Testis (tissue), 2 donors: ENCODE results near the gene ZNF862.

Experiments
- POLR2A ChIP-seq: fragments of 450-650 bp; IDR thresholded peaks from one replicate; pipeline ENCODE4 v1.6.1; 2017; ENCODE audit warnings: antibody characterized with exemption, mild to moderate bottlenecking, moderate library complexity
- TF ChIP-seq, protein P1 (sequence below), 3 experiments: fragments of 450-650 bp in 2 of 3; fragments of 200-600 bp in 1 of 3; sonication (generic) in 1 of 3; IDR thresholded peaks; one replicate each; pipeline ENCODE4 v1.5.1; 2016 to 2019; ENCODE audit warnings: antibody characterized with exemption in 3 of 3, mild to moderate bottlenecking in 2 of 3, moderate library complexity in 1 of 3

DNA sequence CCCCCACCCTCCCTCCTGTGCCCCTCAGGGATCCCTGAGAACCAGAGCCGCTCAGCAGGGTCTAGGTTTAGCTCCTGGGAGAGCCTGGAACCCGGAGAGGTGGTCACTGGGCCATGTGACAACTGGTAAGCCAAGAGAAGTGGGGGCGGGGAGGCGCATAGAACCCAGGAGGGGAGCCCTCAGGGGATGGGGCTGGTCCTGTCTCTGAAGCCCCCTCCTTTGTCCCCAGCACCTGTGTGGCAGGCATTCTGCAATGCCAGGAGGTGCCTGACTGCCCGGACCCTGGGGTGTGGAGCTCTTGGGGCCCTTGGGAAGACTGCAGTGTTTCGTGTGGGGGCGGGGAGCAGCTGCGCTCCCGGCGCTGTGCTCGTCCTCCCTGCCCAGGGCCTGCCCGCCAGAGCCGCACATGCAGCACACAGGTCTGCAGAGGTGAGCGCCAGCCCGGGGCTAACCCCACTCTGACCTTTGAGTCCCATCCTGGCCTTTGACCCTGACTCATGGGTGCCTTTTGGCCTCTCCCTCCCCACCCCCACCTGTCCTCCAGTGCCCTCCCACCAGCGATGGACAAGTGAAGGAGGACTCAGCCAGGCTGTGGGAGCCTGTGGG lies 22.4 kb upstream of the ZNF862 start:
- TF ChIP-seq, protein P1, sequence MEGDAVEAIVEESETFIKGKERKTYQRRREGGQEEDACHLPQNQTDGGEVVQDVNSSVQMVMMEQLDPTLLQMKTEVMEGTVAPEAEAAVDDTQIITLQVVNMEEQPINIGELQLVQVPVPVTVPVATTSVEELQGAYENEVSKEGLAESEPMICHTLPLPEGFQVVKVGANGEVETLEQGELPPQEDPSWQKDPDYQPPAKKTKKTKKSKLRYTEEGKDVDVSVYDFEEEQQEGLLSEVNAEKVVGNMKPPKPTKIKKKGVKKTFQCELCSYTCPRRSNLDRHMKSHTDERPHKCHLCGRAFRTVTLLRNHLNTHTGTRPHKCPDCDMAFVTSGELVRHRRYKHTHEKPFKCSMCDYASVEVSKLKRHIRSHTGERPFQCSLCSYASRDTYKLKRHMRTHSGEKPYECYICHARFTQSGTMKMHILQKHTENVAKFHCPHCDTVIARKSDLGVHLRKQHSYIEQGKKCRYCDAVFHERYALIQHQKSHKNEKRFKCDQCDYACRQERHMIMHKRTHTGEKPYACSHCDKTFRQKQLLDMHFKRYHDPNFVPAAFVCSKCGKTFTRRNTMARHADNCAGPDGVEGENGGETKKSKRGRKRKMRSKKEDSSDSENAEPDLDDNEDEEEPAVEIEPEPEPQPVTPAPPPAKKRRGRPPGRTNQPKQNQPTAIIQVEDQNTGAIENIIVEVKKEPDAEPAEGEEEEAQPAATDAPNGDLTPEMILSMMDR (IDR thresholded peaks at IDR 0.05) = no peak
- TF ChIP-seq POLR2A = no peak
